Liver (tissue), 9 donors: Measurements from ENCODE around the gene UGT3A1. TPM values are rescaled to one million over a fixed set of nuclear protein-coding genes. Genes with fewer than 3 reads are reported as not detected.
"Not testable (repeated sequence)": the region's sequence is repeated elsewhere in the genome, so short reads cannot be mapped to it uniquely, and the experiment has no call there.

Source experiments
- DNase-seq: peaks from one replicate; pipeline ENCODE4 v3.0.0-alpha.2; 2017; ENCODE audit warnings: low spot score
- H3K27ac ChIP-seq, 2 donors: one replicate each; pipeline ENCODE4 v1.7.0; 2013; ENCODE audit warnings: inconsistent platforms in 2 of 2, low read length in 2 of 2, control low read depth in 1 of 2, low read depth in 1 of 2, mild to moderate bottlenecking in 1 of 2
- H3K27me3 ChIP-seq, 4 donors: one replicate each; pipeline versions ENCODE4 v1.6.1 to v1.7.0; 2013; ENCODE audit warnings: low read length in 3 of 4, inconsistent platforms in 1 of 4, mild to moderate bottlenecking in 1 of 4, moderate library complexity in 1 of 4; ENCODE audit not compliant: control insufficient read depth in 4 of 4, insufficient read depth in 4 of 4
- H3K36me3 ChIP-seq, 4 donors: one replicate each; pipeline versions ENCODE4 v1.6.1 to v1.7.0; 2013; ENCODE audit warnings: low read length in 3 of 4, mild to moderate bottlenecking in 3 of 4, low read depth in 1 of 4, moderate library complexity in 1 of 4; ENCODE audit not compliant: control insufficient read depth in 4 of 4, insufficient read depth in 3 of 4
- H3K4me1 ChIP-seq, 4 donors: one replicate each; pipeline versions ENCODE4 v1.6.1 to v1.7.0; 2013; ENCODE audit warnings: low read length in 3 of 4, mild to moderate bottlenecking in 3 of 4, moderate library complexity in 1 of 4; ENCODE audit not compliant: control insufficient read depth in 4 of 4, insufficient read depth in 4 of 4
- H3K4me3 ChIP-seq, 3 donors: one replicate each; pipeline versions ENCODE4 v1.6.1 to v1.7.0; 2013; ENCODE audit warnings: low read length in 3 of 3, control low read depth in 1 of 3, low read depth in 1 of 3, mild to moderate bottlenecking in 1 of 3
- H3K9ac ChIP-seq, 2 donors: one replicate each; pipeline ENCODE4 v1.7.0; 2013; ENCODE audit warnings: low read length in 2 of 2, mild to moderate bottlenecking in 2 of 2, moderate library complexity in 2 of 2, control low read depth in 1 of 2, low read depth in 1 of 2
- H3K9me3 ChIP-seq, 4 donors: one replicate each; pipeline versions ENCODE4 v1.6.1 to v1.7.0; 2013; ENCODE audit warnings: low read length in 3 of 4; ENCODE audit not compliant: control insufficient read depth in 4 of 4
- ATF3 ChIP-seq: IDR thresholded peaks from 2 replicates; pipeline ENCODE4 v1.6.1; 2016; ENCODE audit warnings: antibody characterized with exemption
- EGR1 ChIP-seq, 2 donors: IDR thresholded peaks; 2 replicates each; pipeline ENCODE4 v1.6.1; 2016 to 2018; ENCODE audit warnings: antibody characterized with exemption in 2 of 2, low read depth in 2 of 2
- FOXA1 ChIP-seq: IDR thresholded peaks from 2 replicates; pipeline ENCODE4 v1.6.1; 2016; ENCODE audit warnings: antibody characterized with exemption
- FOXA2 ChIP-seq: IDR thresholded peaks from 2 replicates; pipeline ENCODE4 v1.6.1; 2016; ENCODE audit warnings: antibody characterized with exemption
- GABPA ChIP-seq, 2 donors: IDR thresholded peaks in 1 of 2; conservative IDR thresholded peaks in 1 of 2; 2 replicates each; pipeline ENCODE4 v1.6.1; 2016; ENCODE audit warnings: antibody characterized with exemption in 2 of 2, mild to moderate bottlenecking in 1 of 2, moderate library complexity in 1 of 2
- HNF4A ChIP-seq, 2 donors: conservative IDR thresholded peaks; 2 replicates each; pipeline ENCODE4 v1.6.1; 2016; ENCODE audit warnings: antibody characterized with exemption in 2 of 2, mild to moderate bottlenecking in 2 of 2
- HNF4G ChIP-seq: IDR thresholded peaks from 2 replicates; pipeline ENCODE4 v1.6.1; 2016; ENCODE audit warnings: antibody characterized with exemption
- JUND ChIP-seq, 2 donors: IDR thresholded peaks; 2 replicates each; pipeline ENCODE4 v1.6.1; 2016; ENCODE audit warnings: antibody characterized with exemption in 2 of 2
- MAX ChIP-seq: IDR thresholded peaks from 2 replicates; pipeline ENCODE4 v1.6.1; 2016; ENCODE audit warnings: antibody characterized with exemption
- NR2F2 ChIP-seq: IDR thresholded peaks from 2 replicates; pipeline ENCODE4 v1.6.1; 2016; ENCODE audit warnings: antibody characterized with exemption
- RAD21 ChIP-seq, 2 donors: IDR thresholded peaks; 2 replicates each; pipeline ENCODE4 v1.6.1; 2016; ENCODE audit warnings: antibody characterized with exemption in 2 of 2, mild to moderate bottlenecking in 2 of 2
- RXRA ChIP-seq, 2 donors: IDR thresholded peaks; 2 replicates each; pipeline ENCODE4 v1.6.1; 2017 to 2018; ENCODE audit warnings: antibody characterized with exemption in 2 of 2, mild to moderate bottlenecking in 1 of 2
- SP1 ChIP-seq: IDR thresholded peaks from 2 replicates; pipeline ENCODE4 v1.6.1; 2018; ENCODE audit warnings: antibody characterized with exemption, mild to moderate bottlenecking
- TAF1 ChIP-seq: conservative IDR thresholded peaks from 2 replicates; pipeline ENCODE4 v1.6.1; 2016; ENCODE audit warnings: antibody characterized with exemption, mild to moderate bottlenecking
- YY1 ChIP-seq: IDR thresholded peaks from 2 replicates; pipeline ENCODE4 v1.6.1; 2016; ENCODE audit warnings: antibody characterized with exemption, mild to moderate bottlenecking
- ZBTB33 ChIP-seq: IDR thresholded peaks from 2 replicates; pipeline ENCODE4 v1.6.1; 2016; ENCODE audit warnings: antibody characterized with exemption
- WGBS: extraction: QIAGEN DNeasy Blood & Tissue Kit; methylation state at CpG from one replicate; pipeline ENCODE4 v1.1.7; 2013; 5-methylcytosine and 5-hydroxymethylcytosine counted together
- polyA plus RNA-seq, 2 donors: library from polyadenylated mRNA; stranded (reverse) in 1 of 2; unstranded in 1 of 2; fragments of 200-250 nt in 1 of 2; fragments of >200 nt in 1 of 2; fragmentation: Nextera tagmentation in 1 of 2; extraction: Ambion mirVana in 1 of 2; gene quantifications; one replicate each; pipeline versions ENCODE4 v1.2.1 to v1.2.3, GENCODE V29; 2013 to 2015
- total RNA-seq, 2 donors: library from RNA; depleted of rRNA; stranded (reverse); fragments of >200 nt; gene quantifications; one replicate each; pipeline ENCODE4 v1.2.3, GENCODE V29; 2014
- TF ChIP-seq, protein P1 (sequence below): IDR thresholded peaks from 2 replicates; pipeline ENCODE4 v1.6.1; 2016; ENCODE audit warnings: antibody characterized with exemption, mild to moderate bottlenecking
- TF ChIP-seq, protein P2 (sequence below): fragments of 150-350 bp; IDR thresholded peaks from 2 replicates; pipeline ENCODE4 v1.5.1; 2017; ENCODE audit warnings: improper control_type of control experiment, low read depth, low read length; ENCODE audit not compliant: missing input control
- donor health status: healthy.
- donor health status: healthy.
- donor health status: healthy.
- donor health status: healthy.
- donor health status: healthy.

The UGT3A1 gene
- total and polyA plus RNA-seq, 4 donors, result 0.28 to 60.6 (median 21.0) TPM

- peaks cover 0 to 2% (median 0%) of the 10 kb centered on the region in 4 donors for H3K36me3 ChIP-seq
- H3K9ac ChIP-seq, result no peak overlapping the region
- H3K4me3 ChIP-seq, result no peak overlapping the region
- H3K4me1 ChIP-seq, result no peaks in the 10 kb centered on the region
- TF ChIP-seq YY1 (no peak), ATF3 (no peak), HNF4A (conservative IDR thresholded peaks at IDR 0.05) (no peak), FOXA1 (no peak), NR2F2 (no peak), JUND (IDR thresholded peaks at IDR 0.05) (no peak), RAD21 (IDR thresholded peaks at IDR 0.05) (no peak), HNF4G (no peak), TAF1 (no peak), FOXA2 (no peak), MAX (no peak), EGR1 (IDR thresholded peaks at IDR 0.05; ENCODE audit: low read depth in 2 of 2) (no peak), RXRA (IDR thresholded peaks at IDR 0.05) (no peak), GABPA (IDR thresholded peaks at IDR 0.05 in 1 of 2, conservative IDR thresholded peaks at IDR 0.05 in 1 of 2) (no peak), ZBTB33 (no peak), SP1 (no peak)
- TF ChIP-seq, protein P1, sequence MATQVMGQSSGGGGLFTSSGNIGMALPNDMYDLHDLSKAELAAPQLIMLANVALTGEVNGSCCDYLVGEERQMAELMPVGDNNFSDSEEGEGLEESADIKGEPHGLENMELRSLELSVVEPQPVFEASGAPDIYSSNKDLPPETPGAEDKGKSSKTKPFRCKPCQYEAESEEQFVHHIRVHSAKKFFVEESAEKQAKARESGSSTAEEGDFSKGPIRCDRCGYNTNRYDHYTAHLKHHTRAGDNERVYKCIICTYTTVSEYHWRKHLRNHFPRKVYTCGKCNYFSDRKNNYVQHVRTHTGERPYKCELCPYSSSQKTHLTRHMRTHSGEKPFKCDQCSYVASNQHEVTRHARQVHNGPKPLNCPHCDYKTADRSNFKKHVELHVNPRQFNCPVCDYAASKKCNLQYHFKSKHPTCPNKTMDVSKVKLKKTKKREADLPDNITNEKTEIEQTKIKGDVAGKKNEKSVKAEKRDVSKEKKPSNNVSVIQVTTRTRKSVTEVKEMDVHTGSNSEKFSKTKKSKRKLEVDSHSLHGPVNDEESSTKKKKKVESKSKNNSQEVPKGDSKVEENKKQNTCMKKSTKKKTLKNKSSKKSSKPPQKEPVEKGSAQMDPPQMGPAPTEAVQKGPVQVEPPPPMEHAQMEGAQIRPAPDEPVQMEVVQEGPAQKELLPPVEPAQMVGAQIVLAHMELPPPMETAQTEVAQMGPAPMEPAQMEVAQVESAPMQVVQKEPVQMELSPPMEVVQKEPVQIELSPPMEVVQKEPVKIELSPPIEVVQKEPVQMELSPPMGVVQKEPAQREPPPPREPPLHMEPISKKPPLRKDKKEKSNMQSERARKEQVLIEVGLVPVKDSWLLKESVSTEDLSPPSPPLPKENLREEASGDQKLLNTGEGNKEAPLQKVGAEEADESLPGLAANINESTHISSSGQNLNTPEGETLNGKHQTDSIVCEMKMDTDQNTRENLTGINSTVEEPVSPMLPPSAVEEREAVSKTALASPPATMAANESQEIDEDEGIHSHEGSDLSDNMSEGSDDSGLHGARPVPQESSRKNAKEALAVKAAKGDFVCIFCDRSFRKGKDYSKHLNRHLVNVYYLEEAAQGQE, result no peak
- TF ChIP-seq, protein P2, sequence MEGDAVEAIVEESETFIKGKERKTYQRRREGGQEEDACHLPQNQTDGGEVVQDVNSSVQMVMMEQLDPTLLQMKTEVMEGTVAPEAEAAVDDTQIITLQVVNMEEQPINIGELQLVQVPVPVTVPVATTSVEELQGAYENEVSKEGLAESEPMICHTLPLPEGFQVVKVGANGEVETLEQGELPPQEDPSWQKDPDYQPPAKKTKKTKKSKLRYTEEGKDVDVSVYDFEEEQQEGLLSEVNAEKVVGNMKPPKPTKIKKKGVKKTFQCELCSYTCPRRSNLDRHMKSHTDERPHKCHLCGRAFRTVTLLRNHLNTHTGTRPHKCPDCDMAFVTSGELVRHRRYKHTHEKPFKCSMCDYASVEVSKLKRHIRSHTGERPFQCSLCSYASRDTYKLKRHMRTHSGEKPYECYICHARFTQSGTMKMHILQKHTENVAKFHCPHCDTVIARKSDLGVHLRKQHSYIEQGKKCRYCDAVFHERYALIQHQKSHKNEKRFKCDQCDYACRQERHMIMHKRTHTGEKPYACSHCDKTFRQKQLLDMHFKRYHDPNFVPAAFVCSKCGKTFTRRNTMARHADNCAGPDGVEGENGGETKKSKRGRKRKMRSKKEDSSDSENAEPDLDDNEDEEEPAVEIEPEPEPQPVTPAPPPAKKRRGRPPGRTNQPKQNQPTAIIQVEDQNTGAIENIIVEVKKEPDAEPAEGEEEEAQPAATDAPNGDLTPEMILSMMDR, result no peak
- peaks cover 0 to 5% (median 1%) of the 10 kb centered on the region in 4 donors for H3K9me3 ChIP-seq
- no peak for DNase-seq
- no peaks in the 10 kb centered on the region for H3K27me3 ChIP-seq
- H3K27ac ChIP-seq, result no peak overlapping the region
Observed at GRCh38 chr5:35979715-35980114, 11.5 kb downstream of the UGT3A1 start.

- not testable (repeated sequence) for H3K36me3 ChIP-seq, H3K4me3 ChIP-seq, H3K9me3 ChIP-seq, H3K9ac ChIP-seq, H3K4me1 ChIP-seq, DNase-seq, H3K27ac ChIP-seq, H3K27me3 ChIP-seq
- 72% methylated on average over 3 of the region's 3 CpGs for WGBS
Observed at GRCh38 chr5:35976859-35977258, 14.3 kb downstream of the UGT3A1 start.
